Activated CD4-positive, alpha-beta T cell treated with anti-CD3 and anti-CD28 coated beads, Interleukin-2, amount 10 ng/mL, durations not matched to agents 7 days and 5 days (primary cell): Measurements from ENCODE around the gene PYGO1. TPM values are rescaled to one million over a fixed set of nuclear protein-coding genes. Genes with fewer than 3 reads are reported as not detected.
A peak's percentile ranks its signal among the peaks of the same experiment; 100 is the strongest.
"Not testable (repeated sequence)": the region's sequence is repeated elsewhere in the genome, so short reads cannot be mapped to it uniquely, and the experiment has no call there.

Experiments used
- CTCF ChIA-PET: fragments of 350-600 bp; sonication (Branson Sonifier 250); formaldehyde crosslinking; loops from one replicate; lab custom pipeline; 2021; ENCODE audit warnings: antibody characterized with exemption; lab: Charles Lee
- POLR2A ChIA-PET: fragments of 350-600 bp; sonication (Branson Sonifier 250); formaldehyde crosslinking; loops from one replicate; lab custom pipeline; 2021; ENCODE audit warnings: antibody characterized with exemption; lab: Charles Lee
- DNase-seq: peaks from one replicate; pipeline ENCODE4 v3.0.0-alpha.2; 2020
- H3K27ac Mint-ChIP-seq: one replicate; pipeline ENCODE4 v1.8.0; 2021; ENCODE audit warnings: mild to moderate bottlenecking, moderate library complexity, mixed read lengths
- H3K27me3 Mint-ChIP-seq: one replicate; pipeline ENCODE4 v1.8.0; 2021; ENCODE audit warnings: mixed read lengths
- H3K36me3 Mint-ChIP-seq: one replicate; pipeline ENCODE4 v1.8.0; 2021; ENCODE audit warnings: low read depth, mixed read lengths
- H3K4me1 Mint-ChIP-seq: one replicate; pipeline ENCODE4 v1.8.0; 2021; ENCODE audit warnings: mixed read lengths
- H3K4me3 Mint-ChIP-seq: one replicate; pipeline ENCODE4 v1.8.0; 2021; ENCODE audit warnings: mild to moderate bottlenecking, moderate library complexity, mixed read lengths
- H3K9me3 Mint-ChIP-seq: one replicate; pipeline ENCODE4 v1.8.0; 2021; ENCODE audit warnings: mixed read lengths
- total RNA-seq, 2 experiments: library from RNA; stranded (reverse); gene quantifications; one replicate each; pipeline ENCODE4 v1.2.3, GENCODE V29; 2021

Gene PYGO1
- total RNA-seq, 2 experiments from 2014 or later = 0.06 TPM; not detected in 1

DNA sequence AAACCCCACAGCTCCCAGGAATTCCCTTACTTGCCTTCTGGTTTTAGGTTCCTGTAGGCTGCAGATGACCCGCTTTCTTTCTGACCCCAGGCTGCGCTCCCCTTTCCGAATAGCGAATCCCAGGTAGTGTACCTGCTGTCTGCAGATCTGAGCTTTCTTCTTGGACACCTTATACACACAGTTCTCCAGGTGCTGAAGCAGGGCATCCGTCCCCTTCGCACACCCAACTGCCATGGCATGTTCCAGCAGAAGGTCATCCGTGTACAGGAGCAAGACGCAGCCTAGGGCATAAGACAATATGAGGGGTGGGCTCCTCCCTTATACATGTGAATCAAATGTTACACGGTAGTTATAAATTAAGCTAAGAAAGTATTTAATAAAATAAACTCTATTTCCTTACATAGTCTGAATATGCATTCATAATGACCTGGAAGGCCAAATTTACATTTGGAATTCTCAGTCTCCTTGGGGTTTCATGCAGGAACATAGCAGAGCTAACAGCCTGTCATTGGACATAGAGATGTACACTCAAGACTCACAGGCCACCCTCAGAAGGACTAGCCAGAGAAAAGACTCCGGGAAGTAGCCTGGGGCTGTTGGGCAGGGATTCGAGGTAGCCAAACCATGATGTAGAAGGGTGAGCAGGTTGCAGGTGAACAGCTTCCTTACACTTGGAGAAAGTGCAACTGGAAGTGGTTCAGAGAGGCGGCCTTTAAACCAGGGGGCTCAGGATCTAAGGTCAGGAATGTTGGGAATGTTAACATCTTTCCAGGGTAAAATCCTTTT is 72.0 kb downstream of the PYGO1 start:
- no peak overlapping the region for H3K27ac Mint-ChIP-seq
- H3K4me1 Mint-ChIP-seq = no peaks in the 10 kb centered on the region
- ChIA-PET CTCF (interaction anchor here (2.0 kb wide), 1 partner anchor 14 kb away, joined by 6 read pairs; no protein-coding TSS in a partner anchor), POLR2A (no interaction called here)
- no peaks in the 10 kb centered on the region for H3K9me3 Mint-ChIP-seq
- no peaks in the 10 kb centered on the region for H3K36me3 Mint-ChIP-seq
- DNase-seq = no peak
- no peak overlapping the region for H3K4me3 Mint-ChIP-seq
- peaks cover 4% of the 10 kb centered on the region for H3K27me3 Mint-ChIP-seq

DNA sequence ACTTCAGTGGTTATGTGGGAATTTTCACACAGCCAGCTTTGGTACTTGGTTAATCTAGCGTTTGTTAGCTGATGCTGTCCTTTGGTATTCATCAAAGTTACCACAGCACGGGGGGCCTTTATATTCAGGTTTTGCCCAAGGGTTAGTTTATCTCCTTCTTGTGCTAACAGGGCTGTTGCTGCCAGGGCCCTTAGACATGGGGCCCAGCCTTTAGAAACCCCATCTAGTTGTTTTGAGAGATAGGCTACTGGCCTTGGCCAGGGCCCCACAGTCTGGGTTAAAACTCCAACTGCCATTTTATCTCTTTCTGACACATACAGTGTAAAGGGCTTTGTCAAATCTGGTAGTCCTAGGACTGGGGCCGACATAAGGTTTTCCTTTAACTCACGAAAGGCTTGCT is 72.7 kb downstream of the PYGO1 start:
- peaks cover 3% of the 10 kb centered on the region for H3K27me3 Mint-ChIP-seq
- H3K4me3 Mint-ChIP-seq = no peak overlapping the region
- POLR2A ChIA-PET = no interaction called here
- CTCF ChIA-PET = interaction anchor here (2.0 kb wide), 1 partner anchor 14 kb away, joined by 6 read pairs; no protein-coding TSS in a partner anchor
- no peaks in the 10 kb centered on the region for H3K4me1 Mint-ChIP-seq
- DNase-seq = no peak
- no peaks in the 10 kb centered on the region for H3K36me3 Mint-ChIP-seq
- H3K9me3 Mint-ChIP-seq = no peaks in the 10 kb centered on the region
- H3K27ac Mint-ChIP-seq = no peak overlapping the region

DNA sequence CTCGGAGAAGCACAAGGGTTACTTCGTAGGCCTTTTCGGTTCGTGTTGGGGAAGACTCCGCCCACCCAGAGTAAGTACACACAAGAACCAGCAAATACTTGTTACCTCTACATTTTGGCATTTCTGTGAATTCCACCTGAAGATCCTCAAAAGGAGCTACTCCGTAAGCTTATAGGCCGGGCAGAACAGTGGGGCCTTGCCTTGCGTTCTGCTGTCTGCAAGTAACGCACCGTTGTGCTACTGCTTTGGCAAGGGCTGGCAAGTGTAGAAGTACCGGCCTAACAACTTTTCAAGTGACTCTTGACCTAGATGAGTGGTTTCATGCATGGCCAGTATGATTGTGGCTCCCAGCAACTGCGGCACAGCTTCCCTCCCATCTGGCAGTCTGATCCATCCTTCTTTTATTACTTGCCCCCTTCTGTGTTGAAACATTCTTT is 73.7 kb downstream of the PYGO1 start:
- POLR2A ChIA-PET = no interaction called here
- CTCF ChIA-PET = no interaction called here

DNA sequence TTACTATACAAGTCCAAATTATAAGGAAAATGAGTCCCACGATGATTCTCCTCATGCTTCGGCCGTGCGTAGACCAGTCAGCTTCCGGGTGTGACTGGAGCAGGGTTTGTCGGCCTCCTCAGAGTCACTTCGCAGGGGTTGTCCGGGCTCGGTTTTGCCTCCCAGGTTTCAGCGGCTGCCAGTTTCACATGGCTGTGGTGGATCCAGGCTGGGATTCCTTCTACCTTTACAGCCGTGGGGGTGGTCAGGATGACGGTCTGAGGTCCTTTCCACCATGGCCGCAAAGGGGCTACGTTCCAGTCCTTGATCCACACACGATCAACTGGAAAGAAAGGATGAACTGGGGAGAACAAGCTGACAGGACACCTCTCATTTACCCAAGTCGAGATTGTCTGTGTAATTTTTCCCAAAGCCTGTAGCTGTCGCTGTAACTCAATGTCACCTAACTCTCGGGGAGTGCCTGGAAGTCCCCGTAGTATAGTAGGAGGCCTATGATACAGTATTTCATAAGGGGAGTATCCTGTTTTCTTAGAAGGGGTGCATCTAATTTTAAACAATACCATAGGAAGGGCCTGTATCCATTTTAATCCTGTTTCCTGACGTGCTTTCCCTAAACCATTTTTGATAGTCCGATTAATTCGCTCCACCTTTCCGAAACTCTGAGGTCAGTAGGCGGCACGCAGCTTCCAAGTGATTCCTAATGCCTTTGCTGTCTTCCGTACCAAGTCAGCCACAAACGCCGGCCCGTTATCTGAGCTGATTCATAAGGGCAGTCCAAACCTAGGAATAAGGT is 74.3 kb downstream of the PYGO1 start:
- H3K27ac Mint-ChIP-seq, H3K27me3 Mint-ChIP-seq, H3K4me1 Mint-ChIP-seq, POLR2A ChIA-PET, CTCF ChIA-PET, H3K36me3 Mint-ChIP-seq, DNase-seq, H3K9me3 Mint-ChIP-seq, H3K4me3 Mint-ChIP-seq: not testable (repeated sequence)

More for the DNA sequence above, 73.7 kb downstream of the PYGO1 start:
- H3K27ac Mint-ChIP-seq = no peak overlapping the region
- H3K9me3 Mint-ChIP-seq = no peaks in the 10 kb centered on the region
- DNase-seq = no peak
- no peaks in the 10 kb centered on the region for H3K36me3 Mint-ChIP-seq
- H3K4me3 Mint-ChIP-seq = no peak overlapping the region
- H3K27me3 Mint-ChIP-seq = no peaks in the 10 kb centered on the region
- H3K4me1 Mint-ChIP-seq = no peaks in the 10 kb centered on the region

DNA sequence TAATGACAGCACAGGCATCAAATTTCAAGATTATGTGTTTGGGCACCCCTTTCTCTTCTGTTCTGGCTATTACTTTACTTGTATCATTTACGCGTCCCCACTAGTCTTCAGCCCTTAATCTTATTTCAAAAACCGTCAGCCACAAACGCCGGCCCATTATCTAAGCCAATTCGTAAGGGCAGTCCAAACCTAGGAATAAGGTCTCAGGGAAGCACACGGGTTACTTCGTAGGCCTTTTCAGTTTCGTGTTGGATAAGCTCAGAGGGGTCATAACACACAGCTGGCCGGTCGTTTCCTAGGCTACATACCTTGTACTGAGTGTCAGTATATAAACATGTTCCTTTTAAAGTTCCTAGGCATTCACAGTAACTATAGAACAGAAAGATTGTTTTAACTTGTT is 75.0 kb downstream of the PYGO1 start:
- Mint-ChIP-seq H3K36me3 (no peaks in the 10 kb centered on the region), H3K27ac (no peak overlapping the region), H3K4me1 (no peaks in the 10 kb centered on the region), H3K9me3 (no peaks in the 10 kb centered on the region), H3K4me3 (no peak overlapping the region), H3K27me3 (peaks cover 3% of the 10 kb centered on the region)
- DNase-seq = no peak
- ChIA-PET POLR2A (no interaction called here), CTCF (no interaction called here)

DNA sequence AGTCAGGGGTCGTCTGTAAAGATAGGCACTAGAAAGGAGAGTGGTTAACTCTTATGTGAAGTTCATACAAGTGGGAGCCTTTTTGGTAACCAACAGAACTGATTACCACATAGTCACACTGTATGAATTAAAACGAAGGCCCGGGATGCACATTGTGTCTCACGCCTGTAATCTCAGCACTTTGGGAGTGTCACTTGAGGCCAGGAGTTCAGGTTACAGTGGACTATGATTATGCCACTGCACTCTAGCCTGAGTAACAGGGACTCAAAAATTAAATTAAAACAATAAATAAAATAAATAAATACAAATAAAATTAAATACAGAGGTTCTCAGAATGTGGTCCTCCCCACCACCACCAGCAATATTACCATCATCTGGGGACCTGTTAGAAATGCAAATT is 80.6 kb downstream of the PYGO1 start:
- no peaks in the 10 kb centered on the region for H3K4me1 Mint-ChIP-seq
- no peak overlapping the region for H3K27ac Mint-ChIP-seq
- POLR2A ChIA-PET = interaction anchor here (0.6 kb wide), 1 partner anchor 175 kb away, joined by 6 read pairs; no protein-coding TSS in a partner anchor
- no peaks in the 10 kb centered on the region for H3K9me3 Mint-ChIP-seq
- no peak for DNase-seq
- peaks cover 19% of the 10 kb centered on the region for H3K27me3 Mint-ChIP-seq
- CTCF ChIA-PET = no interaction called here
- H3K36me3 Mint-ChIP-seq = no peaks in the 10 kb centered on the region
- H3K4me3 Mint-ChIP-seq = no peak overlapping the region

DNA sequence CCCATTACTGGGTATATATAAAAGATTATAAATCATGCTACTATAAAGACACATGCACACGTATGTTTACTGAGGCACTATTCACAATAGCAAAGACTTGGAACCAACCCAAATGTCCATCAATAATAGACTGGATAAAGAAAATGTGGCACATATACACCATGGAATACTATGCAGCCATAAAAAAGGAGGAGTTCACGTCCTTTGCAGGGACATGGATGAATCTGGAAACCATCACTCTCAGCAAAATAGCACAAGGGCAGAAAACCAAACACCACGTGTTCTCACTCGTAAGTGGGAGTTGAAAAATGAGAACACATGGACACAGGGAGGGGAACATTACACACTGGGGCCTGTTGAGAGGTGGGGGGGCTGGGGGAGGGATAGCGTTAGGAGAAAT is 82.7 kb downstream of the PYGO1 start:
- H3K4me1 Mint-ChIP-seq, H3K27ac Mint-ChIP-seq, H3K4me3 Mint-ChIP-seq, CTCF ChIA-PET, DNase-seq, H3K36me3 Mint-ChIP-seq, POLR2A ChIA-PET, H3K9me3 Mint-ChIP-seq: not testable (repeated sequence)
- peaks cover 21% of the 10 kb centered on the region for H3K27me3 Mint-ChIP-seq

DNA sequence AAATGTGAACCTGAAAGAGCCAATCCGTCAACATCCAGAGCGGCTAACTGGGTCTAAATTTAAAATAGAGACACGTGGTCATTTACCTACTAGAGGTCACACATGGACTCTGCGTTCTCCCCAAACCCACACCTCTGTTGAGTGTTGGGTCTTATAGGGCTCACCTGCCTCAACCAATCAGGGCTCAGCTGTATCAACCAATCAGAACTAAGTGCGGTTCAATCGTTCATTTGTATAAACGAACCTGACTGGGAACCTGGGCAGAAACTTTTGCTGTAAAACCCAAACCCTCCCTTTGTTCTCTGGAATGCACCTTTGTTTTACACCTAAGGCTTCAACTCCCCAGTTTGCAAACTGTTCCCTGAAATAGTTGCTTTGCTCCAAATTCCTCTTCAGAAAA is 89.0 kb downstream of the PYGO1 start:
- Mint-ChIP-seq H3K9me3 (no peaks in the 10 kb centered on the region), H3K4me3 (peak overlapping the region; percentile 81), H3K4me1 (peaks cover 11% of the 10 kb centered on the region), H3K27me3 (peaks cover 9% of the 10 kb centered on the region), H3K27ac (no peak overlapping the region), H3K36me3 (no peaks in the 10 kb centered on the region)
- ChIA-PET POLR2A (no interaction called here), CTCF (no interaction called here)
- DNase-seq = no peak

DNA sequence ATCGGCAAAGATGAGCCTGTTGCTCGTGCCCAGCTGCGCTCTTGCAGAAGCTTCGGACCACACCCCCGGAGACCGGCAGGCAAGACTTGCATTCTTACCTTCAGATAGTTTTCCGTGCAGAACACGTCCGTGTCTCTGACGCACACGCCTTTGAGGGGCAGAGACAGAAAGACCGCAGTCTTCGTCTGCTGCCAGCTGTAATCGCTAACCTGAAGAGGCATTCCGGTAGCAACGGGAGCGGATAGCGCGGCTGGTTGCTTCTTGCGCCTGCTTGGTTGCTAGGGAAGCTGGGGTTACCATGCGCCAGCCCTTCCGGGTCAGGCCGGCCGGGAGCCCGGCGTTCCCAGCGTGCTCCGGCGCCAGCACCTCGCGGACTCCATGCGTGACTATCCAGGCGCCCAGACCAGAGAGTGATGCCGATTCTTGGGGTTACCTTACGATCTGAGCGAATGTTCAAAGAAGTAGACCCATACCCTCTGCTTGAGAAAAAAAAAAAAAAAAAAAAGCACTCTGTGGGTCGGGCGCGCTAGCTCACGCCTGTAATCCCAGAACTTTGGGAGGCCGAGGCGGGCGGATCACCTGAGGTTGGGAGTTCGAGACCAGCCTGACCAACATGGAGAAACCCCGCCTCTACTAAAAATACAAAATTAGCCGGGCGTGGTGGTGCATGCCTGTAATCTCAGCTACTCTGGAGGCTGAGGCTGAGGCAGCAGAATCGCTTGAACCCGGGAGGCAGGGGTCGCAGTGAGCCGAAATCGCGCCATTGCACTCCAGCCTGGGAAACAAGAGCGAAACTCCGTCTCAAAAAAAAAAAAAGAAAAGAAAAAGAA is 89.8 kb downstream of the PYGO1 start:
- peak; percentile 79 for DNase-seq
- Mint-ChIP-seq H3K27ac (peak overlapping the region; percentile 58), H3K4me3 (peak overlapping the region; percentile 81), H3K4me1 (peaks cover 11% of the 10 kb centered on the region)
- H3K36me3 Mint-ChIP-seq, H3K27me3 Mint-ChIP-seq, H3K9me3 Mint-ChIP-seq, CTCF ChIA-PET: not testable (repeated sequence)
- POLR2A ChIA-PET = interaction anchor here (0.5 kb wide), 1 partner anchor 424 kb away, joined by 3 read pairs; no protein-coding TSS in a partner anchor

DNA sequence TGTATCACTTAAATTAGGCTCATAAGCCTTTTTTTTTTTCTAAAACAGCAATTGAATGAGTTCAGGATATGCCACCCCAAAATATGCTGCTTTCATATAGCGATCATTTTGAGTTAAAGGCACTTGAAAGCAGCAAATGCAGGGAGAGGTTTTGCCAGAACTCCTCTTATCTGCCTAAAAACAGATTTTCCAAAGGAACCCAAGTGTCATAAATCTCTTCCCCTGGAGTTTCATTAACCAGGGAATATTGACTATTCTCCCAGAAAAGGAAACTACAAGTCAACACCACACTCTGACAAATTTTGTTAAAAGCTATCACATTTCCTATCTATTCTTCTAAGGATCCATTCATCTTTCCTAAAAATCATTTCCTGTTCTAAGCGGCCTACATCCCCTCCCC is 91.4 kb downstream of the PYGO1 start:
- no peak overlapping the region for H3K27ac Mint-ChIP-seq
- POLR2A ChIA-PET = no interaction called here
- H3K36me3 Mint-ChIP-seq = no peaks in the 10 kb centered on the region
- no peak overlapping the region for H3K4me3 Mint-ChIP-seq
- peaks cover 11% of the 10 kb centered on the region for H3K4me1 Mint-ChIP-seq
- CTCF ChIA-PET = no interaction called here
- H3K9me3 Mint-ChIP-seq = no peaks in the 10 kb centered on the region
- DNase-seq = no peak
- no peaks in the 10 kb centered on the region for H3K27me3 Mint-ChIP-seq

DNA sequence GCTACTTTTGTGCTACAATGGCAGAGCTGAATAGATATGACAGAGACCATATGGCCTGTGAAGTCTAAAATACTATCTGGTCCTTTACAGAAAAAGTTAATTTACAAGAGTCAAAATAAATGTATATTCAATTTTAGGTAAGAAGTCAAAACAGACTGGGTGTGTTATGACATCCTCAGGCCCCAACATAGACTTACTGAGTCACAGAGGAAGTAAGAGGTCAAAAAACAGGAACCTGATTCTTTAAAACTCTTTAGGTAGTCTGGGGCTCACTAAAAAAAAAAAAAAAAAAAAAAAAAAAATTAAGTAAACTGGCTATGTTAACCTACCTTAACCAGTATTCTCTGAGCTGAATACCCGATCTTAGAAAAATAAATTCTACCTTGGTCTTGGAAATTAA is 93.2 kb downstream of the PYGO1 start:
- Mint-ChIP-seq H3K9me3 (no peaks in the 10 kb centered on the region), H3K36me3 (no peaks in the 10 kb centered on the region), H3K27me3 (no peaks in the 10 kb centered on the region), H3K27ac (peak overlapping the region; percentile 2), H3K4me1 (peaks cover 11% of the 10 kb centered on the region), H3K4me3 (no peak overlapping the region)
- no peak for DNase-seq
- POLR2A ChIA-PET = no interaction called here
- CTCF ChIA-PET = no interaction called here

DNA sequence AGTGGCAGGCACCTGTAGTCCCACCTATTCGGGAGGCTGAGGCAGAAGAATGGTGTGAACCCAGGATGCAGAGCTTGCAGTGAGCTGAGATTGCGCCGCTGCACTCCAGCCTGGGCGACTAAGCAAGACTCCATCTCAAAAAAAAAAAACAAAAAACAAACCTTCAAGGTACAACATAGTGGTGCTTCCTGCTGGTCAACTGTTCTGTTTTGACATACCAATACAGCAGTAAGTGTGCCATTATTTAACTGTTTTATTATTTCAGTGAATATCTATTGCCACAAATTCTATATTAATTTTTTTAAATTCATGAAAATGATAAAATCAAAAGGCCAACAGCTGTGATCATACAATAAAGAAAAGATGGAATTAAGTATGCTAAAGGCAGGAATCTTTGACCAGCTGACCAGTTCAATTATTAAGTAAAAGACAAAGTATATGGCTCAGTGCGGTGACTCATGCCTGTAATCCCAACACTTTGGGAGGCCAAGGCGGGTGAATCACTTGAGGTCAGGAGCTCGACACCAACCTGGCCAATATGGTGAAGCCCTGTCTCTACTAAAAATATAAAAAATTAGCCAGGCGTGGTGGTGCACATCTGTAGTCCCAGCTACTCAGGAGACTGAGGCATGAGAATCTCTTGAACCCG is 99.1 kb downstream of the PYGO1 start:
- H3K9me3 Mint-ChIP-seq, DNase-seq, POLR2A ChIA-PET, H3K27me3 Mint-ChIP-seq, CTCF ChIA-PET, H3K4me1 Mint-ChIP-seq, H3K4me3 Mint-ChIP-seq, H3K27ac Mint-ChIP-seq, H3K36me3 Mint-ChIP-seq: not testable (repeated sequence)
